Measurements from ENCODE around the gene ZNF750. TPM values are rescaled to one million over a fixed set of nuclear protein-coding genes. Genes with fewer than 3 reads are reported as not detected.

Gene ZNF750
- total RNA-seq, 1 experiment from 2014 or later, result not detected

GRCh38 chr17:82789806-82790205, 50.0 kb downstream of the ZNF750 start:
- no peak for TF ChIP-seq EZH2 (IDR thresholded peaks at IDR 0.05; ENCODE audit: borderline replicate concordance, low read depth, low read length, poor library complexity, severe bottlenecking)
- TF ChIP-seq, protein P1, sequence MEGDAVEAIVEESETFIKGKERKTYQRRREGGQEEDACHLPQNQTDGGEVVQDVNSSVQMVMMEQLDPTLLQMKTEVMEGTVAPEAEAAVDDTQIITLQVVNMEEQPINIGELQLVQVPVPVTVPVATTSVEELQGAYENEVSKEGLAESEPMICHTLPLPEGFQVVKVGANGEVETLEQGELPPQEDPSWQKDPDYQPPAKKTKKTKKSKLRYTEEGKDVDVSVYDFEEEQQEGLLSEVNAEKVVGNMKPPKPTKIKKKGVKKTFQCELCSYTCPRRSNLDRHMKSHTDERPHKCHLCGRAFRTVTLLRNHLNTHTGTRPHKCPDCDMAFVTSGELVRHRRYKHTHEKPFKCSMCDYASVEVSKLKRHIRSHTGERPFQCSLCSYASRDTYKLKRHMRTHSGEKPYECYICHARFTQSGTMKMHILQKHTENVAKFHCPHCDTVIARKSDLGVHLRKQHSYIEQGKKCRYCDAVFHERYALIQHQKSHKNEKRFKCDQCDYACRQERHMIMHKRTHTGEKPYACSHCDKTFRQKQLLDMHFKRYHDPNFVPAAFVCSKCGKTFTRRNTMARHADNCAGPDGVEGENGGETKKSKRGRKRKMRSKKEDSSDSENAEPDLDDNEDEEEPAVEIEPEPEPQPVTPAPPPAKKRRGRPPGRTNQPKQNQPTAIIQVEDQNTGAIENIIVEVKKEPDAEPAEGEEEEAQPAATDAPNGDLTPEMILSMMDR (conservative IDR thresholded peaks at IDR 0.05; ENCODE audit: low read depth, low read length), result no peak
- intact Hi-C loops (cut with micrococcal nuclease; ENCODE audit: unreplicated experiment), result no loop called here
- no TSS peak for BruUV-seq (replicated peaks)
- Histone ChIP-seq H3K4me1 (ENCODE audit: insufficient read depth, low read length, poor library complexity, severe bottlenecking) (no peaks in the 10 kb centered on the region), H3K9me3 (ENCODE audit: low read depth, low read length, poor library complexity, severe bottlenecking) (no peaks in the 10 kb centered on the region), H3K27me3 (replicated peaks; ENCODE audit: insufficient read depth, low read depth, low read length, poor library complexity) (no peaks in the 10 kb centered on the region), H3K27ac (ENCODE audit: low read depth, low read length, poor library complexity, severe bottlenecking) (no peak overlapping the region), H3K4me3 (ENCODE audit: low read depth, low read length, poor library complexity, severe bottlenecking) (no peak overlapping the region), H3K36me3 (ENCODE audit: insufficient read depth, low read length, poor library complexity, severe bottlenecking) (no peaks in the 10 kb centered on the region)
- POLR2A ChIA-PET (ENCODE audit: low non-redundant PET), result no interaction called here
- CTCF ChIA-PET, result no interaction called here
- DNase-seq (ENCODE audit: low spot score), result no peak

- ChIA-PET CTCF (no interaction called here), POLR2A (ENCODE audit: low non-redundant PET) (no interaction called here)
- no TSS peak for BruUV-seq (replicated peaks)
- Histone ChIP-seq H3K27ac (ENCODE audit: low read depth, low read length, poor library complexity, severe bottlenecking) (no peak overlapping the region), H3K4me1 (ENCODE audit: insufficient read depth, low read length, poor library complexity, severe bottlenecking) (no peaks in the 10 kb centered on the region), H3K4me3 (ENCODE audit: low read depth, low read length, poor library complexity, severe bottlenecking) (no peak overlapping the region), H3K36me3 (ENCODE audit: insufficient read depth, low read length, poor library complexity, severe bottlenecking) (peaks cover 4% of the 10 kb centered on the region), H3K27me3 (replicated peaks; ENCODE audit: insufficient read depth, low read depth, low read length, poor library complexity) (no peaks in the 10 kb centered on the region), H3K9me3 (ENCODE audit: low read depth, low read length, poor library complexity, severe bottlenecking) (no peaks in the 10 kb centered on the region)
- intact Hi-C loops (cut with micrococcal nuclease; ENCODE audit: unreplicated experiment), result no loop called here
- DNase-seq (ENCODE audit: low spot score), result no peak
- no peak for TF ChIP-seq EZH2 (IDR thresholded peaks at IDR 0.05; ENCODE audit: borderline replicate concordance, low read depth, low read length, poor library complexity, severe bottlenecking)
- TF ChIP-seq, protein P1 (conservative IDR thresholded peaks at IDR 0.05; ENCODE audit: low read depth, low read length), result no peak
Observed at GRCh38 chr17:82789051-82789592, 50.7 kb downstream of the ZNF750 start.

GRCh38 chr17:82788206-82789001, 51.4 kb downstream of the ZNF750 start:
- intact Hi-C loops (cut with micrococcal nuclease; ENCODE audit: unreplicated experiment), result no loop called here
- no peak for TF ChIP-seq EZH2 (IDR thresholded peaks at IDR 0.05; ENCODE audit: borderline replicate concordance, low read depth, low read length, poor library complexity, severe bottlenecking)
- TF ChIP-seq, protein P1 (conservative IDR thresholded peaks at IDR 0.05; ENCODE audit: low read depth, low read length), result no peak
- H3K27ac ChIP-seq (ENCODE audit: low read depth, low read length, poor library complexity, severe bottlenecking), result no peak overlapping the region
- BruUV-seq (replicated peaks), result no TSS peak
- peaks cover 6% of the 10 kb centered on the region for H3K36me3 ChIP-seq (ENCODE audit: insufficient read depth, low read length, poor library complexity, severe bottlenecking)
- ChIA-PET POLR2A (ENCODE audit: low non-redundant PET) (no interaction called here), CTCF (interaction anchor here (0.6 kb wide), 1 partner anchor 550 kb away, joined by 3 read pairs; no protein-coding TSS in a partner anchor)
- H3K27me3 ChIP-seq (replicated peaks; ENCODE audit: insufficient read depth, low read depth, low read length, poor library complexity), result no peaks in the 10 kb centered on the region
- no peak for DNase-seq (ENCODE audit: low spot score)
- no peak overlapping the region for H3K4me3 ChIP-seq (ENCODE audit: low read depth, low read length, poor library complexity, severe bottlenecking)
- no peaks in the 10 kb centered on the region for H3K4me1 ChIP-seq (ENCODE audit: insufficient read depth, low read length, poor library complexity, severe bottlenecking)
- no peaks in the 10 kb centered on the region for H3K9me3 ChIP-seq (ENCODE audit: low read depth, low read length, poor library complexity, severe bottlenecking)
